RWPE1 (cell line): ENCODE measurements around the gene ROPN1.

ENCODE experiments used
- CTCF ChIA-PET: fragments of 350-600 bp; sonication (Branson Sonifier 250); formaldehyde crosslinking; extraction: SDS; loops from one replicate; lab custom pipeline; 2021; lab: Yijun Ruan, JAX
- POLR2A ChIA-PET: fragments of 400-600 bp; formaldehyde crosslinking; extraction: SDS; loops from one replicate; lab custom pipeline; 2020; ENCODE audit warnings: antibody characterized with exemption; ENCODE audit not compliant: low non-redundant PET; lab: Yijun Ruan, JAX
- DNase-seq: peaks from one replicate; pipeline ENCODE4 v3.0.0; 2012; ENCODE audit warnings: low spot score
- H3K27ac ChIP-seq: fragments of 450-650 bp; 2 replicates; pipeline ENCODE4 v1.5.1; 2017
- TF ChIP-seq, protein P1 (sequence below): fragments of 450-650 bp; conservative IDR thresholded peaks from 2 replicates; pipeline ENCODE4 v1.5.1; 2017; ENCODE audit warnings: low read depth, mild to moderate bottlenecking

The ROPN1 gene

DNA sequence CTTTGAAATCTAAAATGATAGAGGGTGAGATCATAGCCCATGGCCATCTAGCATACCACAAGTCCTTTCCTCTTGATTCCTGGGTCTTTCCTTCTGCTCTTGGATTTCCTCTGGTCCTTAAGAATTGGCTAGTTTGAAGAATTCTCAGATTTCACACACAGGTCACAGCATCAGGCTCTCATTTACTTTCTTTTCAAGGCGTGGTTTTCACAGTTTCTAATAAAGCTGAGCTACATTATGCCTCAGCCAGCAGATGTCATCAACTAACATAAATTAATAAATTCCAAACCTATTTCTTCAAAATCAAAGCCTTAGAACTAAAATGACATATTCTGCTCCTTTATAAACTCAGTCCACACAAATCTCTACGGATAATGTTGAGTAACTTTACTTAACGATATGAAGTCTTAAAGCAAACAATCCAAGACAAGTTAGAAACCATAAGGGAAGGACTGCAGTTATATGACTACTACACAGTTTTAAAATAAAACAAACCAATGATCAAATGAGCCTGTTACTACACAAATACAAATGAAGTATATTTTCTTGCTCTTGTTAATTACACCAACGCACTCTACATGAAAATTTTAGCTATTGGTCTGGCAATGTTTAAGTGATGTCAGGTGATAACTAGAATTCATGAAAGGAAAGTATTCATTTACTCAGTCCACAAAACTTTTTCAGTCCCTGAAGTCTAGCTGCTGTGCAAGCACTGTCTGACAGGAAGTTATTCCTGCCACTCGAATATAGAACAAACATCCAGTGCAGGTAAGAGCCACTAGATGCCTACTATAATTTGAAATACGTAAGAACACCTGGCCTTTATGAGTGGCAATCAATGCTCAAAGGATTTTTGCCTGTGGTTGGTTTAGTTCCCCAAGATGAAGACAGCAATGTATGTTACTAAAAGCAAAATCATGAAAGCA lies 40.1 kb downstream of the ROPN1 start:
- POLR2A ChIA-PET, result no interaction called here
- no peak overlapping the region for H3K27ac ChIP-seq
- CTCF ChIA-PET, result interaction anchor here (0.5 kb wide), 1 partner anchor 290 kb away, joined by 3 read pairs; no protein-coding TSS in a partner anchor
- no peak for DNase-seq
- TF ChIP-seq, protein P1, sequence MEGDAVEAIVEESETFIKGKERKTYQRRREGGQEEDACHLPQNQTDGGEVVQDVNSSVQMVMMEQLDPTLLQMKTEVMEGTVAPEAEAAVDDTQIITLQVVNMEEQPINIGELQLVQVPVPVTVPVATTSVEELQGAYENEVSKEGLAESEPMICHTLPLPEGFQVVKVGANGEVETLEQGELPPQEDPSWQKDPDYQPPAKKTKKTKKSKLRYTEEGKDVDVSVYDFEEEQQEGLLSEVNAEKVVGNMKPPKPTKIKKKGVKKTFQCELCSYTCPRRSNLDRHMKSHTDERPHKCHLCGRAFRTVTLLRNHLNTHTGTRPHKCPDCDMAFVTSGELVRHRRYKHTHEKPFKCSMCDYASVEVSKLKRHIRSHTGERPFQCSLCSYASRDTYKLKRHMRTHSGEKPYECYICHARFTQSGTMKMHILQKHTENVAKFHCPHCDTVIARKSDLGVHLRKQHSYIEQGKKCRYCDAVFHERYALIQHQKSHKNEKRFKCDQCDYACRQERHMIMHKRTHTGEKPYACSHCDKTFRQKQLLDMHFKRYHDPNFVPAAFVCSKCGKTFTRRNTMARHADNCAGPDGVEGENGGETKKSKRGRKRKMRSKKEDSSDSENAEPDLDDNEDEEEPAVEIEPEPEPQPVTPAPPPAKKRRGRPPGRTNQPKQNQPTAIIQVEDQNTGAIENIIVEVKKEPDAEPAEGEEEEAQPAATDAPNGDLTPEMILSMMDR, result no peak

DNA sequence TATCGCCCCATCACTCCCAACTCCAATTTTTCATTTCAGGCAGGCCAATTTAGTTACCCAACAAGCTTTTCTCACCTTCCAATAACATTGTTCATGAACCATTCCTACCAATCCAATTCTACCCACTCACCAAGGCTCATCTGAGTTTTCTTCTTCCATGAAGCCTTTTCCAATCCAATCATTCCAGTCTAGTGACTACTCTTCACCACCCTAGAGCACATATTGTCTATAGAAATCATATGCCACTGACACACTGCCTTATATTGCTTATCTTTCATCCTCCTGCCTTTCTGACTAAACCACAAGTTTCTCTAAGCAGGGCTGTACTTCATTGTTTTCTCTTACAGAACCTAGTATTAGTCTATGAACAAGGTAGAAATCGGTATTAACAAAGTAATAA lies 42.3 kb downstream of the ROPN1 start:
- H3K27ac ChIP-seq, result no peak overlapping the region
- DNase-seq, result no peak
- ChIA-PET CTCF (no interaction called here), POLR2A (no interaction called here)
- TF ChIP-seq, protein P1, result no peak

DNA sequence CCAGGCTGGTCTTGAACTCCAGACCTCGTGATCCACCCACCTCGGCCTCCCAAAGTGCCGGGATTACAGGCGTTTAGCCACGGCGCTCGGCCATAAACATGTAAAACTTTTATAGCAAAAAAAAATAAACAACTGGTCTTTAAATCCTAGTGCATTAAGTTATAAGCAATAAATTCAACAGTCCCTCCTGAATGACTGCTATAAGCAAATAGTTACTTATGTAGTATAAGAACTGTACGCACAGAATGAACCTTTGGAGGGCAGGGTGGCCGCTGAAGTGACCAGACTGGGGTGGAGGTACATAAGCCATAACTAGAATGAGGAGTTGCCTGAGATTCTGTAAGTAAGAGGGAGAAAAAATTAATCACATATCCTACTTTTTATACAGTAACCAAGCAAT lies 43.5 kb downstream of the ROPN1 start:
- TF ChIP-seq, protein P1, result no peak
- ChIA-PET CTCF (no interaction called here), POLR2A (no interaction called here)
- DNase-seq, result no peak
- no peak overlapping the region for H3K27ac ChIP-seq

DNA sequence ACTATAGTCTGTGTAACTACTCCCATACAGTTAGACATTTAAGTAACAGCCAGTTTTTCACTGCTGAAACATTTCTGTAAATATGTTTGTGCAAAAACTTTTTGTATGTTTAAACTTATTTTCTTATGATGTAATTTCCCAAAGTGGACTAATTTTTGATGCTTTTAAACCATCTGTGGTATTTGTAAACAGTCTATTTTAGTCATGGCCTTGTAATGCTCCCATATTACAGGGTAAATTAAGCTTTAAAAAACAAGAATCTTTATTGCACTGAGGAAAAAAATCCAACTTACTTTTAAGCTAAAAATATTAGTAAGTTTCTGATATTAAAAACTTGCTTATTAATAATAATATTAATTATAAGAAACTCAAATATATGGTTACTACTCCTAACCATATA lies 44.4 kb downstream of the ROPN1 start:
- CTCF ChIA-PET, result no interaction called here
- H3K27ac ChIP-seq, result no peak overlapping the region
- no peak for DNase-seq
- POLR2A ChIA-PET, result no interaction called here
- TF ChIP-seq, protein P1, result no peak

DNA sequence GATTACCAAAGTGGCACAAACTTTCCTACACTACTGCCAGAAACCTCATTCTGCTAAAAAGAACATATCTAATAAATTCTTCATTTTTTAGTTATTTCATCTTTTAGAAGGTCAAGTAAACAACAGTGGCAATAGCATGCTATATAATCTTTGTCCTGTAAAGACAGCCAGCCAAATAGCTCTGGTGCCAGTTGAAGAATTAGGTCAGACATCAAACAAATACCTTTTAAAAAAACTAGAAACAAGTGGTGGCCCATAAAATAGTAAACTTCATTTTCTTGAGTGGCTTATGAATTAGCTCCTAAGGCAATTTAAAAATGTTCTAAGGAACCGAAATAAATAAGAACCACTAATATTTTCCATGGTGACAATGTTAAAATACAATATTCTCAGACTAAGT lies 50.4 kb downstream of the ROPN1 start:
- DNase-seq, result no peak
- ChIA-PET CTCF (no interaction called here), POLR2A (no interaction called here)
- TF ChIP-seq, protein P1, result no peak
- H3K27ac ChIP-seq, result no peak overlapping the region

DNA sequence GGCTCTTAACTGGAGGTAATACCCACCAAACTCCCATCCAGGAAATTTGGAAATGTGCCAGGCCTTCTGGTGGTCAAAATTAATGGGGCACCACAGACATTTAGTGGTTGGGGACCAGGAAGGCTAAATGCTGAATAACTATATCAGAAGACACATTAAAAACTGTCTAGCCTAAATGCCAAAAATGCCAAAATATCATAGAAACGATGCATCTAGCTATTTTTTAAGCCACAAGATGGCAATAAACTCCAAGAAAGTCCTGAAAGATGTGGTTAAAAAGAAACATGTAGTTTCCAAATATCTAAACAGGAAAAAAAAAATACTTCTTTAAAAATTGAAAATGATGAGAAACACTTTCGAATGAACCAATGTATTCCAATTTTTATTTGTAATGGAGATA lies 50.8 kb downstream of the ROPN1 start:
- DNase-seq, result no peak

More for the DNA sequence above, 50.8 kb downstream of the ROPN1 start:
- no peak overlapping the region for H3K27ac ChIP-seq
- TF ChIP-seq, protein P1, result no peak
- ChIA-PET POLR2A (no interaction called here), CTCF (interaction anchor here (0.6 kb wide), 1 partner anchor 49 kb away, joined by 3 read pairs; no protein-coding TSS in a partner anchor)
